ENCODE results near the gene KIAA2012. TPM values are rescaled to one million over a fixed set of nuclear protein-coding genes. Genes with fewer than 3 reads are reported as not detected.

Gene KIAA2012
- total and polyA plus RNA-seq, 8 donors = 0.04 to 0.09 TPM; not detected in 6

DNA sequence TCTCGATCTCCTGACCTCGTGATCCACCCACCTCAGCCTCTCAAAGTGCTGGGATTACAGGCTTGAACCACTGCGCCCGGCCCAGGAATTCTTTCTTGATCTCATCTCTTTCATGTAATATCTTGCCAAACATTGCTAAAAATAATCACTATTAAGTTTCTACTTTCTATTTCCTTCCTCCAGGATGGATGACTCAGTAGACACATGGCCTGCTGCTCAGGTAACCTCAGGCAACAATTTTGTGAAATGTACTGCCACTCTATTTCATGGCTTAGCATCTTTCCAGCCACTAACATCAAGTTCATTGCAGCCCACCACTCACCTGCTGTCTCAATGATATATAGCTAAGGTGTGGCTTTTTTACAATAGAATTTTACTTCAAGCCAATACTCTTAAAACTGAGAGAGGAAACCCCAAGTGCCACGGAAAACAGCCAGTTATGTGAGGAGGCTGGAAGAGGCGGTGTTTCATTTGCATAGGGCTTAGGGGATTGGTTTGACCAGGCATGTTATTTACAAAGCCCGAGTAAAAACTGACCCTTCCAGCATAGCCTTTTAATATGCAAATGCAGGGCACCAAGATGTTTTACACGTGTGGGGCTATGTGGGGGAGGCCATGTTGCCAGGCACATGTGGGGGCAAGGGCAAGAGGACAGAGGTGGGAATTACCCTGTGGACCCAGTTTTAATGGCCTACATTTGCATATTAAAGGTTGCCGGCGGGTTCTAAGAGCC is 176.6 kb downstream of the KIAA2012 start:
- H3K4me1 ChIP-seq = no peaks in the 10 kb centered on the region
- H3K27me3 ChIP-seq = no peaks in the 10 kb centered on the region
- no peak for DNase-seq
- WGBS, 2 donors = 60 to 61% methylated on average over 10 of the region's 10 CpGs
- TF ChIP-seq, protein P1, sequence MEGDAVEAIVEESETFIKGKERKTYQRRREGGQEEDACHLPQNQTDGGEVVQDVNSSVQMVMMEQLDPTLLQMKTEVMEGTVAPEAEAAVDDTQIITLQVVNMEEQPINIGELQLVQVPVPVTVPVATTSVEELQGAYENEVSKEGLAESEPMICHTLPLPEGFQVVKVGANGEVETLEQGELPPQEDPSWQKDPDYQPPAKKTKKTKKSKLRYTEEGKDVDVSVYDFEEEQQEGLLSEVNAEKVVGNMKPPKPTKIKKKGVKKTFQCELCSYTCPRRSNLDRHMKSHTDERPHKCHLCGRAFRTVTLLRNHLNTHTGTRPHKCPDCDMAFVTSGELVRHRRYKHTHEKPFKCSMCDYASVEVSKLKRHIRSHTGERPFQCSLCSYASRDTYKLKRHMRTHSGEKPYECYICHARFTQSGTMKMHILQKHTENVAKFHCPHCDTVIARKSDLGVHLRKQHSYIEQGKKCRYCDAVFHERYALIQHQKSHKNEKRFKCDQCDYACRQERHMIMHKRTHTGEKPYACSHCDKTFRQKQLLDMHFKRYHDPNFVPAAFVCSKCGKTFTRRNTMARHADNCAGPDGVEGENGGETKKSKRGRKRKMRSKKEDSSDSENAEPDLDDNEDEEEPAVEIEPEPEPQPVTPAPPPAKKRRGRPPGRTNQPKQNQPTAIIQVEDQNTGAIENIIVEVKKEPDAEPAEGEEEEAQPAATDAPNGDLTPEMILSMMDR (IDR thresholded peaks at IDR 0.05) = no peak
- no peak overlapping the region for H3K27ac ChIP-seq
- no peak for FAIRE-seq
- H3K4me3 ChIP-seq = no peak overlapping the region
- no peaks in the 10 kb centered on the region for H3K9me3 ChIP-seq
- intact Hi-C loops (cut with DNase I) = no loop called here
- no peaks in the 10 kb centered on the region for H3K36me3 ChIP-seq
- ATAC-seq = no peak

DNA sequence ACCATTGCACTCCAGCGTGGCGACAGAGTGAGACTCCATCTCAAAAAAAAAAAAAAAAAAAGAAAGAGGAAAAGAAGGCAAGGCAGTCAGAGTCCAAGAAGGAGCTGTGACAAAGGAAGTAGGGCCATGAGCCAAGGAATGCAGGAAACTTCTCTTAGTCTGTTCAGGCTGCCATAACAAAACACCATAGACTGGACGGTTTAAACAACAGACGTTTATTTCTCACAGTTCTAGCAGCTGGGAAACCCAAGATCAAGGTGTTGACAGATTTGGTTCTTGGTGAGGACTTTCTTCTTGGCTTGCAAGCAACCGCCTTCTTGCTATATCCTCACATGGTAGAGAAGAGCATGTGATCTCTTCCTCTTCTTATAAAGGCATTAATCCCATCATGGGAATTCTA is 178.4 kb downstream of the KIAA2012 start:
- DNase-seq (no peak), ATAC-seq (no peak), FAIRE-seq (no peak)
- intact Hi-C loops (cut with DNase I) = no loop called here
- H3K4me1 ChIP-seq = no peaks in the 10 kb centered on the region
- H3K4me3 ChIP-seq = no peak overlapping the region
- 77 to 79% methylated on average over 5 of the region's 5 CpGs for WGBS, 2 donors
- no peaks in the 10 kb centered on the region for H3K27me3 ChIP-seq
- H3K36me3 ChIP-seq = no peaks in the 10 kb centered on the region
- H3K9me3 ChIP-seq = no peaks in the 10 kb centered on the region
- H3K27ac ChIP-seq = no peak overlapping the region
- TF ChIP-seq, protein P1 (IDR thresholded peaks at IDR 0.05) = no peak

Other genes with a start within 250 kb of the KIAA2012 start
- 1 to 10 TPM in 3 of 6 donors, under 1 TPM in 3; 0.60 to 5.2 (median 1.5) TPM for gene FZD7, start 39.4 kb upstream of the KIAA2012 start, total RNA-seq
- 1 to 10 TPM in 1 of 2 donors, under 1 TPM in 1; 0.53 to 1.2 TPM for gene FZD7, start 39.4 kb upstream of the KIAA2012 start, polyA plus RNA-seq
- gene SUMO1, start 165.3 kb downstream of the KIAA2012 start, total RNA-seq = 10 to 100 TPM; 20.4 to 43.8 (median 27.7) TPM
- gene SUMO1, start 165.3 kb downstream of the KIAA2012 start, polyA plus RNA-seq = 10 to 100 TPM; 45.2 to 62.3 TPM
- 10 to 100 TPM; 16.6 to 43.2 (median 26.7) TPM for gene NOP58, start 192.5 kb downstream of the KIAA2012 start, total RNA-seq
- 10 to 100 TPM; 67.1 to 92.7 TPM for gene NOP58, start 192.5 kb downstream of the KIAA2012 start, polyA plus RNA-seq

All from pancreas (tissue), 10 donors.